K562 (cell line): ENCODE results near the gene METAP2.
"Not testable (repeated sequence)": the region's sequence is repeated elsewhere in the genome, so short reads cannot be mapped to it uniquely, and the experiment has no call there.

ENCODE experiments used
- FOXA1 ChIP-seq: fragments of 450-650 bp; IDR thresholded peaks from 2 replicates; pipeline ENCODE4 v1.6.1; 2016; ENCODE audit warnings: mild to moderate bottlenecking, borderline replicate concordance
- GABPA ChIP-seq: fragments of 200-800 bp; sonication (Bioruptor generic); conservative IDR thresholded peaks from 2 replicates; pipeline ENCODE4 v1.6.1; 2016; ENCODE audit warnings: low read depth, missing genetic modification characterization, missing compliant biosample characterization
- KAT7 ChIP-seq: sonication (generic); formaldehyde crosslinking; IDR thresholded peaks from 2 replicates; pipeline ENCODE4 v1.8.0; 2022; ENCODE audit warnings: missing genetic modification reagents, mild to moderate bottlenecking, borderline replicate concordance

- TF ChIP-seq FOXA1; GABPA (tag); KAT7: not testable (repeated sequence)
Observed at GRCh38 chr12:95454780-95455215, 19.2 kb upstream of the METAP2 start.
